ENCODE data around the gene RHOBTB3. TPM values are rescaled to one million over a fixed set of nuclear protein-coding genes. Genes with fewer than 3 reads are reported as not detected.
A peak's percentile ranks its signal among the peaks of the same experiment; 100 is the strongest.
"Not testable (repeated sequence)": the region's sequence is repeated elsewhere in the genome, so short reads cannot be mapped to it uniquely, and the experiment has no call there.

Gene RHOBTB3
- total RNA-seq, 1 experiment from 2014 or later = 6.8 TPM

DNA sequence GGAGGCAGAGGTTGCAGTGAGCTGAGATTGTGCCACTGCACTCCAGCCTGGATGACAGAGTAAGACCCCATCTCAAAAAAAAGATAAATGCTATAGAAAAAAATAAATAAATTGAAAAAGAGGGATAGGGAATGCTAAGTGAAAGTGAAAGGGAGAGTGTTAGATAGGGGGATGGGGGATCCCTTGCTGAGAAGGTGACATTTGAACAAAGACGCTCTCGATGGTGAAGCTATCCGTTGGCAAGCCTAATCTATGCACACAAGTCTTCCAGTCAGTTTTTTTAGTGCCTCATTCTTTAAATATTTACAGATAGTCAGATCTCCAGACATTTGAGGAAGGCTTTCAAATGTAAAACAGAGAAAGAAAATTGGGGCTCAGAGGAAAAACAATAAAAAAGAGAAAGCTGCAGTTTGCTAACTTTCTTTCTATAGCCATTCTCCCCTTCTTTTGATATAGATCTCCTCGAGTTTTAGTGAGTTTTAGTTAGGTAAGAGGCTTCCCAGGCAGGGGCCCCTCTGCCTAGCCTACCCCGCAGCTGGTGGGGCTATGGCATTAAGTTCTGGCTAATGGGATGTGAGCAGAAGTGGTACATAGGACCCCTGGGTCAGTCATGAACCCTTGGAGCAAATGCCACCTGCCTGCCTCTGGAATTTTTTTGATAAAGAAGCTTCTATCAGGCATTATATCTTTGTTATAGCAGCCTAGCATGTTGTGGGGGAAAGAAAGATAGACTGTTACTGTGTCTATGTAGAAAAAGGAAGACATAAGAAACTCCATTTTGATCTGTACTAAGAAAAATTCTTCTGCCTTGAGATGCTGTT, 79.4 kb downstream of the RHOBTB3 start:
- no peak overlapping the region for H4K5ac ChIP-seq (ENCODE audit: insufficient read length, low read depth, low read length)
- no peaks in the 10 kb centered on the region for H3K9me3 Mint-ChIP-seq
- H3K4me3 Mint-ChIP-seq = no peak overlapping the region
- no peak overlapping the region for H2BK15ac ChIP-seq (ENCODE audit: low read depth, low read length)
- H3K27ac Mint-ChIP-seq = peak overlapping the region in 1 of 3 experiments; percentile 81; a peak in 1 of 7 replicates
- no peak overlapping the region for H3K18ac ChIP-seq (ENCODE audit: insufficient read length, low read depth, low read length)
- H2BK120ac ChIP-seq (ENCODE audit: low read depth, low read length, poor library complexity, severe bottlenecking) = no peak overlapping the region
- no peak overlapping the region for H2AK5ac ChIP-seq (ENCODE audit: insufficient read length, low read length)
- H4K8ac ChIP-seq (replicated peaks; ENCODE audit: insufficient read length, low read depth, low read length) = no peak overlapping the region
- no peaks in the 10 kb centered on the region for H3K79me1 ChIP-seq (ENCODE audit: insufficient read depth, low read depth, low read length, poor library complexity, severe bottlenecking)
- H3K4me2 ChIP-seq (ENCODE audit: insufficient read depth, insufficient read length, low read length) = no peak overlapping the region
- H3K79me2 ChIP-seq (ENCODE audit: insufficient read depth, low read length) = no peaks in the 10 kb centered on the region
- H2BK12ac ChIP-seq (ENCODE audit: insufficient read length, low read depth, low read length) = no peak overlapping the region
- H3K23ac ChIP-seq (ENCODE audit: insufficient read length, low read depth, low read length) = no peak overlapping the region
- no peaks in the 10 kb centered on the region for H4K20me1 ChIP-seq (ENCODE audit: control insufficient read depth, insufficient read depth, insufficient read length)
- H3K36me3 Mint-ChIP-seq (ENCODE audit: insufficient read depth in 1 of 3, low read depth in 3 of 3) = peaks cover 0 to 8% (median 5%) of the 10 kb centered on the region in 3 experiments; a peak in 2 of 7 replicates
- TF ChIP-seq, protein P1, sequence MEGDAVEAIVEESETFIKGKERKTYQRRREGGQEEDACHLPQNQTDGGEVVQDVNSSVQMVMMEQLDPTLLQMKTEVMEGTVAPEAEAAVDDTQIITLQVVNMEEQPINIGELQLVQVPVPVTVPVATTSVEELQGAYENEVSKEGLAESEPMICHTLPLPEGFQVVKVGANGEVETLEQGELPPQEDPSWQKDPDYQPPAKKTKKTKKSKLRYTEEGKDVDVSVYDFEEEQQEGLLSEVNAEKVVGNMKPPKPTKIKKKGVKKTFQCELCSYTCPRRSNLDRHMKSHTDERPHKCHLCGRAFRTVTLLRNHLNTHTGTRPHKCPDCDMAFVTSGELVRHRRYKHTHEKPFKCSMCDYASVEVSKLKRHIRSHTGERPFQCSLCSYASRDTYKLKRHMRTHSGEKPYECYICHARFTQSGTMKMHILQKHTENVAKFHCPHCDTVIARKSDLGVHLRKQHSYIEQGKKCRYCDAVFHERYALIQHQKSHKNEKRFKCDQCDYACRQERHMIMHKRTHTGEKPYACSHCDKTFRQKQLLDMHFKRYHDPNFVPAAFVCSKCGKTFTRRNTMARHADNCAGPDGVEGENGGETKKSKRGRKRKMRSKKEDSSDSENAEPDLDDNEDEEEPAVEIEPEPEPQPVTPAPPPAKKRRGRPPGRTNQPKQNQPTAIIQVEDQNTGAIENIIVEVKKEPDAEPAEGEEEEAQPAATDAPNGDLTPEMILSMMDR (conservative IDR thresholded peaks at IDR 0.05) = no peak
- no CpG with 5 or more reads among the region's 5 CpGs for WGBS (ENCODE audit: extremely low coverage, insufficient read length, low lambda C conversion rate)
- no peak overlapping the region for H3K9ac ChIP-seq (ENCODE audit: extremely low read depth, insufficient read length, low read length)
- H3K4ac ChIP-seq (ENCODE audit: low read depth, low read length) = no peak overlapping the region
- H3K27me3 ChIP-seq (ENCODE audit: insufficient read depth, low read length) = no peaks in the 10 kb centered on the region
- H3K56ac ChIP-seq (ENCODE audit: insufficient read length, low read depth, low read length) = no peak overlapping the region
- H2BK20ac ChIP-seq (ENCODE audit: low read depth, low read length, poor library complexity, severe bottlenecking) = no peak overlapping the region
- no peak overlapping the region for H3K14ac ChIP-seq (ENCODE audit: insufficient read depth, low read length)
- peaks cover 2% of the 10 kb centered on the region; the same call in 1 of the 2 replicates for H3K27me3 Mint-ChIP-seq (ENCODE audit: low read depth)
- no peak for DNase-seq
- H3K23me2 ChIP-seq (ENCODE audit: insufficient read length, low read depth, low read length, poor library complexity, severe bottlenecking) = no peaks in the 10 kb centered on the region
- peaks cover 51% of the 10 kb centered on the region in 2 experiments for H3K4me1 Mint-ChIP-seq
- no peak overlapping the region for H4K91ac ChIP-seq (ENCODE audit: insufficient read length, low read depth, low read length)
- H3T11ph ChIP-seq (ENCODE audit: low read length) = no peak overlapping the region
- peaks cover 2% of the 10 kb centered on the region for H3K4me1 ChIP-seq (ENCODE audit: insufficient read depth, low read length)
- no peak overlapping the region for H3K27ac ChIP-seq (ENCODE audit: insufficient read length, low read depth, low read length)
- H2BK5ac ChIP-seq (ENCODE audit: insufficient read length, low read length) = no peak overlapping the region
- no peak overlapping the region for H2AFZ ChIP-seq (ENCODE audit: low read length)
- no peaks in the 10 kb centered on the region for H3K9me3 ChIP-seq (ENCODE audit: control insufficient read depth, low read depth, low read length)

DNA sequence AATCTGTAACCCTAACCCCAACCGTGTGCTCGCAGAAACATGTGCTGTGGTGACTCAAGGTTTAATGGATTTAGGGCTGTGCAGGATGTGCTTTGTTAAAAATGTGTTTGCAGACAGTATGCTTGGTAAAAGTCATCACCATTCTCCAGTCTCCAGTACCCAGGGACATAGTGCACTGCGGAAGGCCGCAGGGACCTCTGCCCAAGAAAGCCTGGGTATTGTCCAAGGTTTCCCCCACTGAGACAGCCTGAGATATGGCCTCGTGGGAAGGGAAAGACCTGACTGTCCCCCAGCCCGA, 79.9 kb downstream of the RHOBTB3 start:
- not testable (repeated sequence) for H3K14ac ChIP-seq (ENCODE audit: insufficient read depth, low read length); H4K5ac ChIP-seq (ENCODE audit: insufficient read length, low read depth, low read length); H3K9ac ChIP-seq (ENCODE audit: extremely low read depth, insufficient read length, low read length); H3K4ac ChIP-seq (ENCODE audit: low read depth, low read length); H4K8ac ChIP-seq (replicated peaks; ENCODE audit: insufficient read length, low read depth, low read length); H2AFZ ChIP-seq (ENCODE audit: low read length); H2BK20ac ChIP-seq (ENCODE audit: low read depth, low read length, poor library complexity, severe bottlenecking); H3K56ac ChIP-seq (ENCODE audit: insufficient read length, low read depth, low read length); DNase-seq; H3K27ac ChIP-seq (ENCODE audit: insufficient read length, low read depth, low read length); H3K79me2 ChIP-seq (ENCODE audit: insufficient read depth, low read length); H3K4me3 Mint-ChIP-seq; H3K36me3 Mint-ChIP-seq (ENCODE audit: insufficient read depth in 1 of 3, low read depth in 3 of 3); H3K27me3 ChIP-seq (ENCODE audit: insufficient read depth, low read length); H2AK5ac ChIP-seq (ENCODE audit: insufficient read length, low read length); H3K9me3 Mint-ChIP-seq; H3K27ac Mint-ChIP-seq; H2BK15ac ChIP-seq (ENCODE audit: low read depth, low read length); H2BK120ac ChIP-seq (ENCODE audit: low read depth, low read length, poor library complexity, severe bottlenecking); H3K9me3 ChIP-seq (ENCODE audit: control insufficient read depth, low read depth, low read length); H2BK12ac ChIP-seq (ENCODE audit: insufficient read length, low read depth, low read length); H3T11ph ChIP-seq (ENCODE audit: low read length); H3K4me1 ChIP-seq (ENCODE audit: insufficient read depth, low read length); H3K23ac ChIP-seq (ENCODE audit: insufficient read length, low read depth, low read length); H2BK5ac ChIP-seq (ENCODE audit: insufficient read length, low read length); H3K18ac ChIP-seq (ENCODE audit: insufficient read length, low read depth, low read length); H3K79me1 ChIP-seq (ENCODE audit: insufficient read depth, low read depth, low read length, poor library complexity, severe bottlenecking); H3K4me2 ChIP-seq (ENCODE audit: insufficient read depth, insufficient read length, low read length); H3K23me2 ChIP-seq (ENCODE audit: insufficient read length, low read depth, low read length, poor library complexity, severe bottlenecking); H4K91ac ChIP-seq (ENCODE audit: insufficient read length, low read depth, low read length); H4K20me1 ChIP-seq (ENCODE audit: control insufficient read depth, insufficient read depth, insufficient read length); H3K27me3 Mint-ChIP-seq (ENCODE audit: low read depth)
- WGBS (ENCODE audit: extremely low coverage, insufficient read length, low lambda C conversion rate) = no CpG with 5 or more reads among the region's 6 CpGs
- H3K4me1 Mint-ChIP-seq = peaks cover 51 to 54% of the 10 kb centered on the region in 2 experiments
